B cell (primary cell): ENCODE results near the gene MESD. TPM values are rescaled to one million over a fixed set of nuclear protein-coding genes. Genes with fewer than 3 reads are reported as not detected.

Experiments used
- ATAC-seq: fragments of 200-7000 bp; cut with Tn5 transposase; one replicate; pipeline ENCODE4 v1.10.0; 2021; ENCODE audit warnings: low read depth, mild to moderate bottlenecking, moderate number of reproducible peaks, moderate library complexity
- CTCF ChIA-PET: fragments of 350-600 bp; sonication (Branson Sonifier 250); formaldehyde crosslinking; loops from one replicate; lab custom pipeline; 2021; ENCODE audit warnings: antibody characterized with exemption, inconsistent platforms; lab: Charles Lee
- POLR2A ChIA-PET: fragments of 350-600 bp; sonication (Branson Sonifier 250); formaldehyde crosslinking; loops from one replicate; lab custom pipeline; 2021; ENCODE audit warnings: antibody characterized with exemption; lab: Charles Lee
- DNase-seq: peaks from one replicate; pipeline ENCODE4 v3.0.0; 2013
- H2AFZ ChIP-seq: 2 replicates; pipeline ENCODE4 v1.6.1; 2012; ENCODE audit warnings: mild to moderate bottlenecking, low read depth, low read length; ENCODE audit not compliant: insufficient read depth, poor library complexity, severe bottlenecking
- H3K27ac ChIP-seq, 2 donors: 1 replicate in 1 of 2; 2 replicates in 1 of 2; pipeline ENCODE4 v1.5.1; 2012 to 2013; ENCODE audit warnings: low read length in 2 of 2, mild to moderate bottlenecking in 2 of 2, moderate library complexity in 1 of 2
- H3K27me3 ChIP-seq, 4 experiments: fragments of 200-600 bp in 1 of 4; sonication (generic) in 1 of 4; replicated peaks in 1 of 4; 1 replicate in 2 of 4; 2 replicates in 2 of 4; pipeline versions ENCODE4 v1.6.1 to v1.7.0; 2013 to 2016; ENCODE audit warnings: low read length in 3 of 4, mild to moderate bottlenecking in 2 of 4, mixed read lengths in 1 of 4, moderate library complexity in 1 of 4; ENCODE audit not compliant: insufficient read depth in 4 of 4, control insufficient read depth in 3 of 4; ENCODE audit errors: control extremely low read depth in 1 of 4
- H3K36me3 ChIP-seq, 2 experiments: replicated peaks in 1 of 2; 1 replicate in 1 of 2; 2 replicates in 1 of 2; pipeline versions ENCODE4 v1.6.1 to v1.7.1; 2013; ENCODE audit warnings: low read length in 1 of 2; ENCODE audit not compliant: insufficient read depth in 2 of 2, control insufficient read depth in 1 of 2; ENCODE audit errors: control extremely low read depth in 1 of 2, extremely low read depth in 1 of 2
- H3K4me1 ChIP-seq, 2 donors: fragments of 200-600 bp in 1 of 2; sonication (generic) in 1 of 2; 1 replicate in 1 of 2; 2 replicates in 1 of 2; pipeline versions ENCODE4 v1.5.1 to v1.6.1; 2013 to 2017; ENCODE audit warnings: low read length in 2 of 2; ENCODE audit not compliant: control insufficient read depth in 2 of 2, insufficient read depth in 2 of 2
- H3K4me2 ChIP-seq: replicated peaks from 2 replicates; pipeline ENCODE3; 2012; ENCODE audit warnings: mild to moderate bottlenecking, low read depth, low read length; ENCODE audit not compliant: poor library complexity, severe bottlenecking
- H3K4me3 ChIP-seq, 5 experiments: fragments of 200-600 bp in 1 of 5; sonication (generic) in 1 of 5; 1 replicate in 3 of 5; 2 replicates in 2 of 5; pipeline versions ENCODE4 v1.5.1 to v1.7.0; 2011 to 2016; ENCODE audit warnings: low read length in 4 of 5, mild to moderate bottlenecking in 4 of 5, low read depth in 2 of 5, control low read depth in 1 of 5, moderate library complexity in 1 of 5; ENCODE audit not compliant: insufficient read depth in 1 of 5; ENCODE audit errors: control extremely low read depth in 1 of 5, extremely low read depth in 1 of 5
- H3K79me2 ChIP-seq: fragments of 200-600 bp; sonication (generic); one replicate; pipeline ENCODE4 v1.6.0; 2016; ENCODE audit warnings: low read length; ENCODE audit not compliant: control insufficient read depth, insufficient read depth
- H3K9ac ChIP-seq: fragments of 200-600 bp; sonication (generic); 2 replicates; pipeline ENCODE4 v1.6.1; 2017; ENCODE audit warnings: mild to moderate bottlenecking, low read length, moderate library complexity
- H3K9me3 ChIP-seq, 3 donors: one replicate each; pipeline versions ENCODE4 v1.6.1 to v1.7.1; 2013; ENCODE audit warnings: low read length in 2 of 3; ENCODE audit not compliant: control insufficient read depth in 2 of 3, insufficient read depth in 1 of 3; ENCODE audit errors: control extremely low read depth in 1 of 3
- H4K20me1 ChIP-seq: 2 replicates; pipeline ENCODE4 v1.6.0; 2012; ENCODE audit warnings: mild to moderate bottlenecking, low read length; ENCODE audit not compliant: insufficient read depth, control insufficient read depth, poor library complexity, severe bottlenecking
- H3K27ac Mint-ChIP-seq: one replicate; pipeline ENCODE4 v1.8.0; 2021; ENCODE audit warnings: mixed read lengths
- H3K27me3 Mint-ChIP-seq: one replicate; pipeline ENCODE4 v1.8.0; 2021; ENCODE audit warnings: mixed read lengths
- H3K4me1 Mint-ChIP-seq: one replicate; pipeline ENCODE4 v1.8.0; 2021; ENCODE audit warnings: mixed read lengths
- H3K4me3 Mint-ChIP-seq: one replicate; pipeline ENCODE4 v1.8.0; 2021; ENCODE audit warnings: mixed read lengths
- H3K9me3 Mint-ChIP-seq: one replicate; pipeline ENCODE4 v1.8.0; 2022; ENCODE audit warnings: mixed read lengths; ENCODE audit not compliant: insufficient read depth
- CTCF ChIP-seq: fragments of 200-600 bp; IDR thresholded peaks from one replicate; pipeline ENCODE4 v1.8.0; 2022; ENCODE audit warnings: antibody characterized with exemption, mild to moderate bottlenecking
- EZH2 ChIP-seq: IDR thresholded peaks from 2 replicates; pipeline ENCODE4 v1.6.1; 2012; ENCODE audit warnings: borderline replicate concordance, low read depth, mild to moderate bottlenecking, moderate library complexity, low read length; ENCODE audit not compliant: insufficient read depth, poor library complexity, severe bottlenecking
- WGBS: methylation state at CpG from one replicate; pipeline ENCODE4 v1.1.5; 2013; ENCODE audit warnings: missing lambda C conversion rate; ENCODE audit not compliant: insufficient coverage; 5-methylcytosine and 5-hydroxymethylcytosine counted together
- intact Hi-C: fragments of 100-400 bp; cut with micrococcal nuclease; formaldehyde crosslinking; loops from one replicate; pipeline ENCODE4 v1.10.0; 2022
- polyA plus RNA-seq: library from polyadenylated mRNA; depleted of rRNA; stranded (reverse); fragments of >200 nt; gene quantifications from 2 replicates; pipeline ENCODE4 v1.2.3, GENCODE V29; 2012
- total RNA-seq, 2 donors: library from RNA; stranded (reverse); fragments of 120-200 nt in 1 of 2; gene quantifications; 1 replicate in 1 of 2; 2 replicates in 1 of 2; pipeline versions ENCODE4 v1.2.3 to v1.2.4, GENCODE V29; 2013 to 2022

Gene MESD
- total and polyA plus RNA-seq, 2 donors (not counting 1 experiment from before 2014, with no cell fraction given) = 7.9 to 35.3 TPM

- Histone ChIP-seq H3K4me3 (no peak overlapping the region), H3K4me1 (peaks cover 6 to 7% of the 10 kb centered on the region in 2 donors), H3K79me2 (no peaks in the 10 kb centered on the region), H3K27ac (no peak overlapping the region), H3K9ac (no peak overlapping the region), H3K27me3 (no peaks in the 10 kb centered on the region), H3K4me2 (no peak overlapping the region), H3K36me3 (no peaks in the 10 kb centered on the region), H4K20me1 (no peaks in the 10 kb centered on the region), H3K9me3 (peaks cover 0 to 1% (median 0%) of the 10 kb centered on the region in 3 donors), H2AFZ (no peak overlapping the region)
- 79% methylated on average over 3 of the region's 4 CpGs for WGBS
- Mint-ChIP-seq H3K27ac (no peak overlapping the region), H3K4me3 (no peak overlapping the region), H3K4me1 (peaks cover 12% of the 10 kb centered on the region), H3K27me3 (peaks cover 3% of the 10 kb centered on the region), H3K9me3 (peaks cover 2% of the 10 kb centered on the region)
- TF ChIP-seq EZH2 (no peak), CTCF (no peak)
- POLR2A ChIA-PET = no interaction called here
- DNase-seq = no peak
- intact Hi-C loops = no loop called here
- CTCF ChIA-PET = no interaction called here
- no peak for ATAC-seq
Measured at GRCh38 chr15:81032355-81032754, 42.7 kb upstream of the MESD start.

GRCh38 chr15:81031203-81031602 is 41.6 kb upstream of the MESD start:
- CTCF ChIA-PET = no interaction called here
- Histone ChIP-seq H3K4me2 (no peak overlapping the region), H3K36me3 (no peaks in the 10 kb centered on the region), H3K9ac (no peak overlapping the region), H3K27me3 (no peaks in the 10 kb centered on the region), H4K20me1 (no peaks in the 10 kb centered on the region), H3K4me3 (no peak overlapping the region), H3K4me1 (peaks cover 6 to 7% of the 10 kb centered on the region in 2 donors), H3K79me2 (no peaks in the 10 kb centered on the region), H3K27ac (no peak overlapping the region), H2AFZ (no peak overlapping the region), H3K9me3 (peaks cover 0 to 1% (median 0%) of the 10 kb centered on the region in 3 donors)
- POLR2A ChIA-PET = no interaction called here
- Mint-ChIP-seq H3K9me3 (peaks cover 2% of the 10 kb centered on the region), H3K4me3 (no peak overlapping the region), H3K27me3 (peaks cover 3% of the 10 kb centered on the region), H3K27ac (no peak overlapping the region), H3K4me1 (peaks cover 12% of the 10 kb centered on the region)
- intact Hi-C loops = no loop called here
- 94% methylated on average over 2 of the region's 4 CpGs for WGBS
- DNase-seq (no peak), ATAC-seq (no peak)
- TF ChIP-seq EZH2 (no peak), CTCF (no peak)
